ENCODE measurements around the gene PPP1R1B. TPM values are rescaled to one million over a fixed set of nuclear protein-coding genes. Genes with fewer than 3 reads are reported as not detected.

Gene PPP1R1B
- polyA plus RNA-seq, 1 donor: 20.4 TPM

- Histone ChIP-seq H3K27me3 (ENCODE audit: control insufficient read depth, insufficient read depth, low read length) (no peaks in the 10 kb centered on the region), H3K27ac (ENCODE audit: low read length) (peak overlapping the region; percentile 82), H3K36me3 (ENCODE audit: control insufficient read depth, insufficient read depth, low read length) (peaks cover 11% of the 10 kb centered on the region), H3K4me3 (ENCODE audit: low read length) (no peak overlapping the region), H3K9me3 (ENCODE audit: control insufficient read depth, low read depth, low read length) (no peaks in the 10 kb centered on the region), H3K4me1 (ENCODE audit: control insufficient read depth, insufficient read depth, low read length) (peaks cover 94% of the 10 kb centered on the region)
- no CpG with 5 or more reads among the region's 7 CpGs for WGBS (ENCODE audit: insufficient coverage, low lambda C conversion rate)
- peak; percentile 78 to 89 for DNase-seq
These were observed 49.6 kb downstream of the PPP1R1B start for GRCh38 chr17:39676198-39676819.

DNA sequence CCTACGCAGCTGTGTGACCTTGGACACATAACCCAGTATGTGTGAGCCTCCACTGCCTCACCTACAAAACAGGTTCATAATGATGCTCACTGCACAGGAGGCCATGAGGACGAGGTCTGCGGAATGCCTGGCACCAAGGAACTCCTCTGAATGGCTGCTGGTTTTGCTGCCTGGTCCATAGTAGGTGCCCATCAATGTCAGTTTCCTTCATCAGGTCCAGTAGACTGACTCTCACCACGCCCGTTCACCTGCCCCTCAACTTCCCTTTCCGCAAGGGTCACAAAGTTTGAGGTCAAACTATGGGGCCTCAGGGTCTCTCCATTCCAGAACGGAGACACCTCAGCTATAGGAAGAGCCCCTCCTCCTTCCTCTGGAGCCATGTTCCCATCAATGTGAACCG lies 50.3 kb downstream of the PPP1R1B start:
- WGBS (ENCODE audit: insufficient coverage, low lambda C conversion rate): no CpG with 5 or more reads among the region's 8 CpGs
- H3K4me1 ChIP-seq (ENCODE audit: control insufficient read depth, insufficient read depth, low read length): peaks cover 88% of the 10 kb centered on the region

DNA sequence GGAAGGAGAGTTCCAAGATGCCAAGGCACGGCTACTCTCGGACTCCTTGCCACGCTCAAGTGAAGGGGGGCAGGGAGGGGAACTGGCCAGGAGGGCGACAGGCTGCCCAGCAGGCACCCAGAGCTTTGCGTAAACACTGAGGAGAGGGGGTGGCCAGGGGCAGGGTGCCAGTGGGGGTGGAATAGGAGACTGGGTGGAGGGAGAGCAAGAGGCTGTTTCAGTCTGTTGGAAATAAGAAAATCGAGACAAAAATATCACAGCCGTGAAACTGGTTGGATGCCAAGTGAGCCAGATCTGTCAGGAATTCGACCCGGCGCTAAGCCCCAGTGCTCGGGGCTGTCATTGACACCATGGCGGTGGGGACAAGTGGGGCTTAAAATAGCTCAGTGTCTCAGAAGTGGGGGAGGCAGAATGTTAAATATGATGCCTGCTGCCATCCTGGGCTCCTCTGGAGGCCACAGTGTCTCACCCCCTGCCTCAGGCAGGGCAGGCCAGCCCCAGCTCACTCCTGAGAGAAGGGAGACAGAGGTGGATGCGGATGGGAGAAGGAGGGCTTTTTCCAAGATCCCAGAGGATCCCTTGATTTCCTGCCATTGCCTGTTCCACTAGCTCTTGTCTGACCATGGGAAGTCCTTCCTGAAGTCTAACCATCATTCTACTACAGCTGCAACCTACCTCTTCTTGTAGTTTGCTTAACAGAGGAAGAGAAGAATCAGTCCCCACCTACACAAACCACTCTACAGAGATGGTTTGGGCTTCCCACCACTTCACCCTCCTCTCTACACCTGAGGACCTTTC lies 51.0 kb downstream of the PPP1R1B start:
- peaks cover 81% of the 10 kb centered on the region for H3K4me1 ChIP-seq (ENCODE audit: control insufficient read depth, insufficient read depth, low read length)
- H3K9me3 ChIP-seq (ENCODE audit: control insufficient read depth, low read depth, low read length): no peaks in the 10 kb centered on the region
- no peak overlapping the region for H3K4me3 ChIP-seq (ENCODE audit: low read length)
- H3K36me3 ChIP-seq (ENCODE audit: control insufficient read depth, insufficient read depth, low read length): peaks cover 11% of the 10 kb centered on the region
- H3K27me3 ChIP-seq (ENCODE audit: control insufficient read depth, insufficient read depth, low read length): no peaks in the 10 kb centered on the region
- no peak for DNase-seq
- peak overlapping the region; percentile 86 for H3K27ac ChIP-seq (ENCODE audit: low read length)
- WGBS (ENCODE audit: insufficient coverage, low lambda C conversion rate): no CpG with 5 or more reads among the region's 13 CpGs

More for the DNA sequence above, 50.3 kb downstream of the PPP1R1B start:
- Histone ChIP-seq H3K36me3 (ENCODE audit: control insufficient read depth, insufficient read depth, low read length) (peaks cover 11% of the 10 kb centered on the region), H3K9me3 (ENCODE audit: control insufficient read depth, low read depth, low read length) (no peaks in the 10 kb centered on the region), H3K4me3 (ENCODE audit: low read length) (no peak overlapping the region), H3K27me3 (ENCODE audit: control insufficient read depth, insufficient read depth, low read length) (no peaks in the 10 kb centered on the region), H3K27ac (ENCODE audit: low read length) (peak overlapping the region; percentile 86)
- DNase-seq: no peak

- Histone ChIP-seq H3K9me3 (ENCODE audit: control insufficient read depth, low read depth, low read length) (no peaks in the 10 kb centered on the region), H3K27ac (ENCODE audit: low read length) (peak overlapping the region; percentile 86), H3K4me3 (ENCODE audit: low read length) (no peak overlapping the region), H3K4me1 (ENCODE audit: control insufficient read depth, insufficient read depth, low read length) (peaks cover 78% of the 10 kb centered on the region), H3K36me3 (ENCODE audit: control insufficient read depth, insufficient read depth, low read length) (peaks cover 17% of the 10 kb centered on the region), H3K27me3 (ENCODE audit: control insufficient read depth, insufficient read depth, low read length) (no peaks in the 10 kb centered on the region)
- WGBS (ENCODE audit: insufficient coverage, low lambda C conversion rate): no CpG with 5 or more reads among the region's 13 CpGs
- DNase-seq: peak; percentile 95 to 98
These were observed 51.8 kb downstream of the PPP1R1B start for GRCh38 chr17:39678340-39679116.

- Histone ChIP-seq H3K36me3 (ENCODE audit: control insufficient read depth, insufficient read depth, low read length) (peaks cover 26% of the 10 kb centered on the region), H3K27me3 (ENCODE audit: control insufficient read depth, insufficient read depth, low read length) (no peaks in the 10 kb centered on the region), H3K9me3 (ENCODE audit: control insufficient read depth, low read depth, low read length) (no peaks in the 10 kb centered on the region), H3K4me1 (ENCODE audit: control insufficient read depth, insufficient read depth, low read length) (peaks cover 67% of the 10 kb centered on the region), H3K4me3 (ENCODE audit: low read length) (no peak overlapping the region), H3K27ac (ENCODE audit: low read length) (peak overlapping the region; percentile 86)
- WGBS (ENCODE audit: insufficient coverage, low lambda C conversion rate): no CpG with 5 or more reads among the region's 12 CpGs
- DNase-seq: peak in 1 of 2 donors; percentile 63
These were observed 52.9 kb downstream of the PPP1R1B start for GRCh38 chr17:39679521-39680192.

GRCh38 chr17:39683295-39683939 lies 56.7 kb downstream of the PPP1R1B start:
- Histone ChIP-seq H3K36me3 (ENCODE audit: control insufficient read depth, insufficient read depth, low read length) (peaks cover 28% of the 10 kb centered on the region), H3K27me3 (ENCODE audit: control insufficient read depth, insufficient read depth, low read length) (no peaks in the 10 kb centered on the region), H3K27ac (ENCODE audit: low read length) (no peak overlapping the region), H3K4me3 (ENCODE audit: low read length) (no peak overlapping the region), H3K9me3 (ENCODE audit: control insufficient read depth, low read depth, low read length) (no peaks in the 10 kb centered on the region), H3K4me1 (ENCODE audit: control insufficient read depth, insufficient read depth, low read length) (peaks cover 37% of the 10 kb centered on the region)
- no peak for DNase-seq
- WGBS (ENCODE audit: insufficient coverage, low lambda C conversion rate): no CpG with 5 or more reads among the region's 9 CpGs

DNA sequence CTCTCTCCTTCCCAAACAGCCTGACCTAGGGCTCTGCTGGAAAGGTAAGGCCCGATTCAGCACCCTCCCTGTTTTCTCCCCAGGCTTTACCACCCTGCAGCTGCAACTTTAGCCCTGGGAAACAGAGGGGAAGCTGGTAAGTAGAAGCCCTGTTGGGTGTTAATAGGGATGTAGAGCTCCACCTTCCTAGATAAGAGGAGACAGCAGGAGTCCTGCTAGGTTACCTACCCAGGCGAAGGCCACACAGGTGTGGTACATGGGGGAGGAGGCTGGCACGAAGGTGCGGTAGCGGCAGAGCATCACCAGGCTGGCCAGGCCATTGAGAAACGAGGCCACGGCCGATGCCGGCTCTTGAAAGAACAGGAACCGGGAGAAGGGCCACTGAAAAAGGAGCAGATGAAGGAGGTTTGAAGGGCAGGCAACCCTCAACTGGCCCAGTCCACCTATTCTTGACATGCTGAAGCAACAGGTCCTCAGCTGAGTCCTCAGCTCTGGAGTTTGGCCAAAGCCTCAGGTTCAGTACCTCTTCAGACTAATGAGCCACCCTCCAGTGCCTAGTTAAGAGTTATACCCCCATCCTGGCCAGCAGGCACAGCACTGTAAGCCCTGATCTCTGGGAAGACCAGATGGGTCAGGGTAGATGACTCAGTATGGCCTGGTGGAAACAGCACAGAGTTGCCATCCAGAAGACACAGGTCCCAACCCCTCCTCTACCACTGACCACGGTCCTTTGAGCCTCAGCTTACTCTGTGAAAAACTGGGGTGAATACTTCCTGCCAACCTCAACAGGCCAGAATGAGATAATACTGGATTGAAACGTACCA lies 57.8 kb downstream of the PPP1R1B start:
- DNase-seq: no peak
- WGBS (ENCODE audit: insufficient coverage, low lambda C conversion rate): no CpG with 5 or more reads among the region's 12 CpGs
- Histone ChIP-seq H3K36me3 (ENCODE audit: control insufficient read depth, insufficient read depth, low read length) (peaks cover 25% of the 10 kb centered on the region), H3K27ac (ENCODE audit: low read length) (no peak overlapping the region), H3K27me3 (ENCODE audit: control insufficient read depth, insufficient read depth, low read length) (no peaks in the 10 kb centered on the region), H3K4me1 (ENCODE audit: control insufficient read depth, insufficient read depth, low read length) (peaks cover 37% of the 10 kb centered on the region), H3K4me3 (ENCODE audit: low read length) (no peak overlapping the region), H3K9me3 (ENCODE audit: control insufficient read depth, low read depth, low read length) (no peaks in the 10 kb centered on the region)
